ENCODE data around the gene PDZD4.

The PDZD4 gene

DNA sequence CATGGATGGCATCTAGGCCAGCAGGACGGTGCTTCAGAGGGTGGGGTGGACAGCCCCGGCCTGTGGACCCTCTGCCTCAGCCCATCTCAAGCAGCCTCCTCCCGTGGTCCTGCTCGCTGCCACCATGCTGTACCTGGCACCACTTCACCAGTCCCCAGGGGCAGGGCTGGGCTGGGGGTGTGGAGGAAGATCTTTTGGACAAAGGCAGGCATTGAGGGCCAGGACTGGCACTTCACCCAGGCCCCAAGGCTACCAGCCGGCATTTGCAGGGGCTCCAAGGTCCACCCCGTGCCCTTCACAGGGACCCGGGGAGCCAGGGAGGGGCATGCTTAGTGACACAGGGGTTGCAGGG, 65.6 kb downstream of the PDZD4 start:
- Histone ChIP-seq H3F3A (ENCODE audit: insufficient read depth, low read length) (no peaks in the 10 kb centered on the region), H2AFZ (ENCODE audit: low read length) (no peak overlapping the region), H3K36me3 (ENCODE audit: insufficient read depth, low read length) (no peaks in the 10 kb centered on the region), H3K4me1 (ENCODE audit: insufficient read depth, low read length, severe bottlenecking) (no peaks in the 10 kb centered on the region), H3K4me3 (ENCODE audit: low read depth, low read length, poor library complexity, severe bottlenecking) (no peak overlapping the region), H3K9me2 (ENCODE audit: low read depth, low read length) (no peaks in the 10 kb centered on the region), H3K9me3 (ENCODE audit: low read length) (no peaks in the 10 kb centered on the region), H3K9ac (ENCODE audit: low read length) (no peak overlapping the region), H4K20me1 (ENCODE audit: insufficient read depth, low read length) (no peaks in the 10 kb centered on the region), H3K4me2 (ENCODE audit: low read length) (no peak overlapping the region), H3K79me2 (ENCODE audit: insufficient read depth, low read length) (no peaks in the 10 kb centered on the region), H3K27me3 (ENCODE audit: insufficient read depth, low read length) (no peaks in the 10 kb centered on the region), H3K27ac (ENCODE audit: low read depth, low read length, poor library complexity, severe bottlenecking) (no peak overlapping the region)
- TF ChIP-seq EZH2 (IDR thresholded peaks at IDR 0.05; ENCODE audit: borderline replicate concordance, low read length): no peak
- TF ChIP-seq, protein P1, sequence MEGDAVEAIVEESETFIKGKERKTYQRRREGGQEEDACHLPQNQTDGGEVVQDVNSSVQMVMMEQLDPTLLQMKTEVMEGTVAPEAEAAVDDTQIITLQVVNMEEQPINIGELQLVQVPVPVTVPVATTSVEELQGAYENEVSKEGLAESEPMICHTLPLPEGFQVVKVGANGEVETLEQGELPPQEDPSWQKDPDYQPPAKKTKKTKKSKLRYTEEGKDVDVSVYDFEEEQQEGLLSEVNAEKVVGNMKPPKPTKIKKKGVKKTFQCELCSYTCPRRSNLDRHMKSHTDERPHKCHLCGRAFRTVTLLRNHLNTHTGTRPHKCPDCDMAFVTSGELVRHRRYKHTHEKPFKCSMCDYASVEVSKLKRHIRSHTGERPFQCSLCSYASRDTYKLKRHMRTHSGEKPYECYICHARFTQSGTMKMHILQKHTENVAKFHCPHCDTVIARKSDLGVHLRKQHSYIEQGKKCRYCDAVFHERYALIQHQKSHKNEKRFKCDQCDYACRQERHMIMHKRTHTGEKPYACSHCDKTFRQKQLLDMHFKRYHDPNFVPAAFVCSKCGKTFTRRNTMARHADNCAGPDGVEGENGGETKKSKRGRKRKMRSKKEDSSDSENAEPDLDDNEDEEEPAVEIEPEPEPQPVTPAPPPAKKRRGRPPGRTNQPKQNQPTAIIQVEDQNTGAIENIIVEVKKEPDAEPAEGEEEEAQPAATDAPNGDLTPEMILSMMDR (IDR thresholded peaks at IDR 0.05; ENCODE audit: low read length): no peak

DNA sequence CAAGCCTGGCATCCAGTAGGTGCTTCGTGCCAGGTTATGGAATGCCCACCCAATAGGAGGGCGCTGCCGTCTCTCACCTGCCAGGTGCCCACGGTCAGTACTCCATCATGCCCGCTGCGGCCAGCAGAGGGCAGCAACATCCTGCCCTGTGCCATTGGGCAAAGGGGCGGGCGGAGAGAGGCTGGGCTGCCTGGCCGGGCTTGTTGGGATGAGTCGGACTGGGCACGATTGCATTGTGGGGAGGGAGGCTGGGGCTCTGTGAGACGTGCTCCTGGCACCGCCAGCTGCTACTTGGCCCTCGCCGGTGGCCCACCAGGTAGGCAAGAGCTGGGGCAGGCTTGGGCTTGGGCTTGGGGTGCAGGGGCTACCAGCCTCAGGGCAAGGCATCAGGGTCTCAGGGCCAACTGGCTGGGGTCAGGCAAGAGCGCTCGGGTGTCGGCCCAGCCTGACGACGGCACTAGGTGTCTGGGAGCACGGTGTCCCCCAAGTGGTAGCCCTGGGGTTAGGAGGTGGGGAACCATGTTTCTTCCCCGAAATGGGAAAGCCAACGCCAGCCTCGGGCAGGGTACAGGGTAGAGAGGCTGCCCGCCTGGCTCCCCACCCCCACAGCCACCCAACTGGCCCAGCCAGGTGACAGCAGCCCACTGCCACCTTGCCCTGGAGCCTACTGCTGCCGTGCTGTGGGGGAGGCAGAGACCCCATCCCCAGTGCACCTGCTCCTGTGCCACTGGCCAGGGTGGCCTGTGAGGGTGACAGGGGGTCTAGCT, 66.2 kb downstream of the PDZD4 start, which contains the start of gene PLXNB3:
PLXNB3 (plus strand) TSS at position 261 of the 767 bp plus-strand sequence. CDS start 1,287 bp downstream, outside the sequence.
- Histone ChIP-seq H3K4me2 (ENCODE audit: low read length) (no peak within 1 kb of the TSS), H3K4me1 (ENCODE audit: insufficient read depth, low read length, severe bottlenecking) (no peaks in the 10 kb centered on the region), H3K27ac (ENCODE audit: low read depth, low read length, poor library complexity, severe bottlenecking) (no peak within 1 kb of the TSS), H2AFZ (ENCODE audit: low read length) (no peak within 1 kb of the TSS), H3K4me3 (ENCODE audit: low read depth, low read length, poor library complexity, severe bottlenecking) (no peak within 1 kb of the TSS), H3K9me2 (ENCODE audit: low read depth, low read length) (no peaks in the 10 kb centered on the region), H3K9me3 (ENCODE audit: low read length) (no peaks in the 10 kb centered on the region), H3K79me2 (ENCODE audit: insufficient read depth, low read length) (no peaks in the 10 kb centered on the region), H3K9ac (ENCODE audit: low read length) (no peak within 1 kb of the TSS), H3K27me3 (ENCODE audit: insufficient read depth, low read length) (no peaks in the 10 kb centered on the region), H3F3A (ENCODE audit: insufficient read depth, low read length) (no peaks in the 10 kb centered on the region), H4K20me1 (ENCODE audit: insufficient read depth, low read length) (no peaks in the 10 kb centered on the region), H3K36me3 (ENCODE audit: insufficient read depth, low read length) (no peaks in the 10 kb centered on the region)
- TF ChIP-seq EZH2 (IDR thresholded peaks at IDR 0.05; ENCODE audit: borderline replicate concordance, low read length): no peak
- TF ChIP-seq, protein P1 (IDR thresholded peaks at IDR 0.05; ENCODE audit: low read length): peak; percentile 71

DNA sequence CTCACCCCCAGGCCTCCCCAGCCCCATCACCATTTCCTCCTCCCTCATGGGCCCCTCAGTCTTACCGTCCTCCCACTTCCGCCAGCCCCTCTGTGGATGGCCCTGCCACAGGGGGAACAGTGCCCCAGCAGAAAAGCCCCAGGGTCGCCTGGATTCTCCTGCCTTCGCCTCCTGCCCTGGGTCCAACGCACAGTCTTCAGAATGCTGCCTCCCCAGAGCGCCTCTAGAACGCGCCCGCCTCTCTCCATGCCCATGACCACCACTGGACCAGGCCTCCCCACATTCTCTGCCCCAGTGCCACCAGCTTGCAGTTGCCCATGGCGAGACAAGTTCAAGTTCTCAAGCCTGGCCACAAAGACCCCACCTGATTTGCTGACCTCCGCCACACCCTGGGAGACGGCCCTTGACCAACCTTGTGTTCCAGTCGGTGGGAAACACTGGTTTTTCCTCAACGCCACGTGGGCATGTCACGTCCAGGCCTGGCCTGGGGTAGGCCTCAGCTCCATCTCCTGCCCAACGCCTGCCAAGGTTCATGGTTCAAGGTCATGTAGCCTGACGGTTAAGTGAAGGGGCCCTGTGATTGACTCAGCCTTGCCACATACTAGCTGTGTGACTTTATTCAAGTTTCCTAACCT, 66.9 kb downstream of the PDZD4 start:
- Histone ChIP-seq H3K36me3 (ENCODE audit: insufficient read depth, low read length) (no peaks in the 10 kb centered on the region), H3K9me3 (ENCODE audit: low read length) (no peaks in the 10 kb centered on the region), H3F3A (ENCODE audit: insufficient read depth, low read length) (no peaks in the 10 kb centered on the region), H3K4me2 (ENCODE audit: low read length) (no peak overlapping the region), H3K4me1 (ENCODE audit: insufficient read depth, low read length, severe bottlenecking) (no peaks in the 10 kb centered on the region), H2AFZ (ENCODE audit: low read length) (no peak overlapping the region), H3K4me3 (ENCODE audit: low read depth, low read length, poor library complexity, severe bottlenecking) (no peak overlapping the region), H3K9me2 (ENCODE audit: low read depth, low read length) (no peaks in the 10 kb centered on the region), H3K27me3 (ENCODE audit: insufficient read depth, low read length) (no peaks in the 10 kb centered on the region), H3K79me2 (ENCODE audit: insufficient read depth, low read length) (no peaks in the 10 kb centered on the region), H3K27ac (ENCODE audit: low read depth, low read length, poor library complexity, severe bottlenecking) (no peak overlapping the region), H3K9ac (ENCODE audit: low read length) (no peak overlapping the region), H4K20me1 (ENCODE audit: insufficient read depth, low read length) (no peaks in the 10 kb centered on the region)
- TF ChIP-seq, protein P1 (IDR thresholded peaks at IDR 0.05; ENCODE audit: low read length): no peak
- TF ChIP-seq EZH2 (IDR thresholded peaks at IDR 0.05; ENCODE audit: borderline replicate concordance, low read length): no peak
